ENCODE measurements around the gene AP1G2. TPM values are rescaled to one million over a fixed set of nuclear protein-coding genes. Genes with fewer than 3 reads are reported as not detected.

The AP1G2 gene
- total RNA-seq, 1 donor from 2014 or later = 128 TPM

DNA sequence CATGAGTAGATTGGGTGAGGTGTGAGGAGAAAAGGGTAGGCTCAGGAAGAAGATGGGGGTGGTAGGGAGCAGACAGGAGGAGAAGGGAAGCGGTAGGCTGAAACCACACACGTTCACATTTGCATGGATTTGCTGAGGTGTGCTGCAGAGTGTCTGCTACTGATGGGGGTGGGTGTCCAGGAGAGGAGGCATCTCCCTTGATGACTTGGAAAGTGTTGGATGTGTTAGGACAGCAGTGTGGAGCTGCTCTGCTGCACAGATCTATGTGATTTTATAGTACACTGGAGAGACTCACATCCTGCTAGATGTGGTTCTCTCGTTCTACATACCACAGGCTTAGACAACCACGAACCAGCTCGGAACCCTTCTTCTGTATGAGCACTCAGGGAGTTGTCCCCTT, 25.3 kb downstream of the AP1G2 start:
- Histone ChIP-seq H3K4me3 (no peak overlapping the region), H3K9me3 (no peaks in the 10 kb centered on the region), H3K4me1 (no peaks in the 10 kb centered on the region), H3K27me3 (no peaks in the 10 kb centered on the region), H3K27ac (no peak overlapping the region), H3K36me3 (no peaks in the 10 kb centered on the region)
- ATAC-seq = no peak
- intact Hi-C loops (cut with DNase I) = no loop called here
- no peak for DNase-seq
- no peak for TF ChIP-seq CTCF (IDR thresholded peaks at IDR 0.05)

- intact Hi-C loops (cut with DNase I) = no loop called here
- Histone ChIP-seq H3K36me3 (no peaks in the 10 kb centered on the region), H3K9me3 (no peaks in the 10 kb centered on the region), H3K27ac (no peak overlapping the region), H3K27me3 (no peaks in the 10 kb centered on the region), H3K4me1 (no peaks in the 10 kb centered on the region), H3K4me3 (no peak overlapping the region)
- no peak for TF ChIP-seq CTCF (IDR thresholded peaks at IDR 0.05)
- DNase-seq = no peak
- ATAC-seq = no peak
These were observed 27.5 kb downstream of the AP1G2 start for GRCh38 chr14:23540141-23540469.

DNA sequence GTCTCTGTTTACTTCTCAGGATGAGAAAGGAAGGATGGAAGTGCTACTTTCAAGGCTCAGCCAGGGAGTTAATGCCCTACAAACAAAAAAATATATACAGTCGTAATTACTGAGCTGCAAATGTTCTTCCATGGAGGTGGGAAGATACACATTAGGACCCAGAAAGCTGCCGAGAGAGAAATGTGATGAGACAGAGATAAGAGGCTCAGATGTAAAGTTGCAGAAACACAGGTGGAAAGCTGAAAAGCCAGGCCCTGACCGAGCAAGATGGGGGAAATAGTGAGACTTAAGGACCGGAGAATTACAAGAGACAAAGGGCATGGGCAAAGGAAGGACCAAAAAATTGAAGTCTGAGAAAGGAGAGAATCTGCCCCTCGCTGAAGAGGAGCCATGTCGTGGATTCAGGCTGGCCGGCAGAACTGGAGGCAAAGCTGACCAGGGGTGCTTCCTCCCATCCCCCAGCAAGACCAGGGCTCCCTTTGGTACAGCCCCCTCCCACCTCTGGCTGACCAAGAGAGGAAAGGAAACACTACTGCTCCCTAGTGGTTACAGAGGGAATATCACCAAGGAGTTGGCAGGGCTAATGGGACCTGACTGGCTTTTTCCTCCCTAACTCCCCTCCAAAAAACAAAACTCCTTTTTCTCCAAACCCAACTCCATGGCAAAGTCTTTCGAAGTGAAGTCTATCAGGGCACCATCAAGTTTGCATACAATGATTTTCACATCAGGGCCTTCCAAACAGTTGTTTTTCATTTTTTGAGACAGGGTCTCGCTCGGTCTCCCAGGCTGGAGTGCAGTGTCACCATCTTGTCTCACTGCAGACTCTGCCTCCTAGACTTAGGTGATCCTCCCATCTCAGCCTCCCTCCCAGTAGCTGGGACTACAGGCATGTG, 28.1 kb downstream of the AP1G2 start:
- Histone ChIP-seq H3K27ac (no peak overlapping the region), H3K36me3 (no peaks in the 10 kb centered on the region), H3K9me3 (no peaks in the 10 kb centered on the region), H3K27me3 (no peaks in the 10 kb centered on the region), H3K4me3 (no peak overlapping the region), H3K4me1 (no peaks in the 10 kb centered on the region)
- ATAC-seq = peak; percentile 87
- intact Hi-C loops (cut with DNase I) = no loop called here
- TF ChIP-seq CTCF (IDR thresholded peaks at IDR 0.05) = peak; percentile 78
- DNase-seq = no peak

DNA sequence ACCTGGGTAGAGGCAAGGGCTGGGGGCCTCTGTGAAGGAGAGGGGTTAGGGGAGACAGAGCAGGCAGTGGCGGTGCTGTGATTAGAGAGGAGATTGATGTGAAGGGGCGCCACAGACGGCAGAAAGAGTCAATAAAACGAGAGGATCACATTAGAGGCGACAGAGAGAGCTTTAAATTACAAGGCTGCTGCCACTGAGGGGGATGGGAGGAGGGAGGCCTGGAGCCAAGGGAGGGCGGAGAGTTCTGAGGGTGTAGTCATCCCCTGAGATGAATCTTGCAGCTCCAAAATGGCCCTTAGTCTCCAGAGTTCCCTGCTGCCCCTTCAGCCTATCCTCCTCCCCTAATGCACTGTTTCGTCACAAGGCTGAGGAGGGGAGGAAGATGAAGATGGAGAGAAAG, 28.8 kb downstream of the AP1G2 start:
- no peaks in the 10 kb centered on the region for H3K9me3 ChIP-seq
- no peaks in the 10 kb centered on the region for H3K27me3 ChIP-seq
- DNase-seq = no peak
- H3K4me3 ChIP-seq = no peak overlapping the region
- no peak overlapping the region for H3K27ac ChIP-seq
- H3K36me3 ChIP-seq = no peaks in the 10 kb centered on the region
- no peaks in the 10 kb centered on the region for H3K4me1 ChIP-seq
- intact Hi-C loops (cut with DNase I) = no loop called here
- no peak for ATAC-seq
- no peak for TF ChIP-seq CTCF (IDR thresholded peaks at IDR 0.05)

DNA sequence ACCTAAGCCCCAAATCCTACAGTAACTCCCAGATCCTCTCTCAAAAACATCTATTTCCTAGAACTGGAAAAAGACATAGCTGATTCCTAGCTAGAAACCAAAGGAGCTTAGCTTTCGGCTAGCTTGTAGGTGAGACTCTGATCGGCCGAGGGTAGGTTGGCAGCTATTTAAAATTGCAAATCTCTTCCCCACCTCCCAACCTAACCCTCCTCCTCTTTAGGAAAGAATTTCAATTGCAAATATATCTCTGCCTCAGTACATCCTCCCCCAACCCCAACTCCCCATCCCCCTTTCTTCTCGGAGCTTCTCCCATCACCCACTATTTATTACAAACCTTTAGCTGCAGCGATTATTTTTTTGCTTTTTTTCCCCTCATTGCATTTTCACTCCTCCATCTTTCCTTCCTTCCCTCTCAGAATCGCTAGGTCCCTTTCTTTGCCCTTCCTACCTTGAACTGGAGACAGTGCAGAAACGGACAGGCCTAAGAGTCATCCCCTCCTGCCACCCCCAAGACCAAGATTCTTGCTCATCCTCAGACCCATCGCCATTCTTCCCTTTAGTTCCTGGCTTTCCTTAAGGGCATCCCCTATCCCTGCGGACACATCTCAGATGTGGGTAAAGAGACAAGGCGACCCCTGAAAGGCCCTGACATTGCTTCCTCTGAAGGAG, 29.4 kb downstream of the AP1G2 start:
- H3K4me1 ChIP-seq = no peaks in the 10 kb centered on the region
- no peak overlapping the region for H3K4me3 ChIP-seq
- DNase-seq (no peak), ATAC-seq (no peak)
- no peaks in the 10 kb centered on the region for H3K36me3 ChIP-seq
- H3K9me3 ChIP-seq = no peaks in the 10 kb centered on the region
- H3K27me3 ChIP-seq = no peaks in the 10 kb centered on the region
- no peak for TF ChIP-seq CTCF (IDR thresholded peaks at IDR 0.05)
- H3K27ac ChIP-seq = no peak overlapping the region
- intact Hi-C loops (cut with DNase I) = no loop called here

Measured in upper lobe of right lung (tissue), 1 donor.